ENCODE data around the gene STAG1.

STAG1 gene

GRCh38 chr3:136300444-136300843, 451.7 kb downstream of the STAG1 start:
- no peak for DNase-seq

- no peak for DNase-seq
These were observed 454.4 kb downstream of the STAG1 start for GRCh38 chr3:136297826-136298225.

GRCh38 chr3:136296960-136297359, 455.2 kb downstream of the STAG1 start:
- DNase-seq: no peak

DNA sequence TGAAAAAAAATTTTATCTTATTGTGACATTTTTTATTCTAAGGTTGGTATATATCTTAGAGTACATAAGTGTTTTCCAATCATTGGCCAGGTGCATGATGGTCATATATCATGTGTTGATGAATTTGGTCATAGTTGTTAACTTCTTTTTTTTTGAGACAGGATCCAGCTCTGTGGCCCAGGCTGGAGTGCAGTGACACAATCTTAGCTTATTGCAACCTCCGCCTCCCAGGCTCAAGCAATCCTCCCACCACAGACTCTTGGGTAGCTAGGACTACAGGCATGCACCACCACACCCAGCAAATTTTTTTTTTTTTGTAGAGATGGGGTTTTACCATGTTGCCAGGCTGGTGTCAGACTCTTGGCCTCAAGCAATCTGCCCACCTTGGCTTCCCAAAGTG, 458.0 kb downstream of the STAG1 start:
- no peak for DNase-seq

GRCh38 chr3:136293279-136293678, 458.9 kb downstream of the STAG1 start:
- no peak for DNase-seq

DNA sequence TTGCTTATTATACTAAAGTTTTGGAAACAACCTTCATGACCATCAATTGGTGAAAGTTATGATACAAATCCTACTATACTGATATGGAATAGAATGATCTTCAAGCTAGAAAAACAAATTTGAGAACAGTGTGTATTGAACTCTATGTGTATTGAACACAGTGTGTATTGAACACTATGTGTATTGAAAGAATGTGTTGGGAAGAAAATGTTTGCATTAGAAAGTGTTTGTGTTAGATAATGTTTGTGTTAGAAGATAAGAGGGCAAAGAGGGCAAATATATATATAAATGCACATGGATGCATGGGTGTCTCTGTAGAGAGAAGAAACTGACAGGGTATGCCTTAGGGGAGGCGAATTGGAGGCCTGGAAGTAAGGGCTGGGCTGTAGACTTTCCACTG, 459.7 kb downstream of the STAG1 start:
- DNase-seq: no peak

DNA sequence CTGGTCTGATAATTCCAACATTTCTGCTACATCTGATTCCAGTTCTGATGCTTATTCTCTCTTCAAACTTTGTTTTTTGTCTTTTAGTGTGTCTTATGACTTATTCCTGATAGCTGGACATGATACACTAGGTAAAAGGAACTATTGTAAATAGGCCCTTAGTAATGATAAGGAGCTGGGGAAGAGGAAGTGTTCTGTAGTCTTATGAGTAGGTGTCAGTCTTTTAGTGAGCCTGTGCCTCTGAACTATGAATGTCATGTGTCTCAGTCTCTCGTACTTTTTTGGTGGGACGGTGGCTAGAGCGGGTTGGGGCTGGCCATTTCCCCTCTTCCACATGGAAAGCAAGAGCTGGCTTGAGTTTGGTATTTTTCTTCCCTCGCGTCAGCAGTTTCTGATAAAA, 460.9 kb downstream of the STAG1 start:
- DNase-seq: no peak
